Measurements from ENCODE around the gene FAM98A.

The FAM98A gene

GRCh38 chr2:33597026-33597425, 2.1 kb downstream of the FAM98A start:
- DNase-seq (ENCODE audit: low read depth), result no peak

GRCh38 chr2:33595385-33595784, 3.7 kb downstream of the FAM98A start:
- DNase-seq (ENCODE audit: low read depth), result no peak

GRCh38 chr2:33589444-33589843, 9.7 kb downstream of the FAM98A start:
- DNase-seq (ENCODE audit: low read depth), result no peak

- no peak for DNase-seq (ENCODE audit: low read depth)
Measured at GRCh38 chr2:33588232-33588631, 10.9 kb downstream of the FAM98A start.

GRCh38 chr2:33586766-33587165, 12.3 kb downstream of the FAM98A start:
- DNase-seq (ENCODE audit: low read depth), result no peak

GRCh38 chr2:33583194-33583938, 15.7 kb downstream of the FAM98A start:
- no peak for DNase-seq (ENCODE audit: low read depth)

- DNase-seq (ENCODE audit: low read depth), result no peak
Measured at GRCh38 chr2:33581872-33582271, 17.2 kb downstream of the FAM98A start.

GRCh38 chr2:33579227-33579626, 19.9 kb downstream of the FAM98A start:
- DNase-seq (ENCODE audit: low read depth), result no peak

- DNase-seq (ENCODE audit: low read depth), result no peak
Measured at GRCh38 chr2:33577668-33578067, 21.4 kb downstream of the FAM98A start.

GRCh38 chr2:33577084-33577483, 22.0 kb downstream of the FAM98A start:
- no peak for DNase-seq (ENCODE audit: low read depth)

GRCh38 chr2:33573657-33574056, 25.4 kb downstream of the FAM98A start:
- DNase-seq (ENCODE audit: low read depth), result no peak

GRCh38 chr2:33570681-33571080, 28.4 kb downstream of the FAM98A start:
- no peak for DNase-seq (ENCODE audit: low read depth)

GRCh38 chr2:33561872-33562271, 37.2 kb downstream of the FAM98A start:
- no peak for DNase-seq (ENCODE audit: low read depth)

- no peak for DNase-seq (ENCODE audit: low read depth)
Measured at GRCh38 chr2:33560017-33560416, 39.1 kb downstream of the FAM98A start.

- DNase-seq (ENCODE audit: low read depth), result no peak
Measured at GRCh38 chr2:33559328-33559727, 39.8 kb downstream of the FAM98A start.

GRCh38 chr2:33555681-33556080, 43.4 kb downstream of the FAM98A start:
- no peak for DNase-seq (ENCODE audit: low read depth)

- no peak for DNase-seq (ENCODE audit: low read depth)
Measured at GRCh38 chr2:33552758-33553461, 46.2 kb downstream of the FAM98A start.

- DNase-seq (ENCODE audit: low read depth), result no peak
Measured at GRCh38 chr2:33550206-33550605, 48.9 kb downstream of the FAM98A start.

GRCh38 chr2:33541243-33541642, 57.9 kb downstream of the FAM98A start:
- DNase-seq (ENCODE audit: low read depth), result no peak

GRCh38 chr2:33535421-33535820, 63.7 kb downstream of the FAM98A start:
- DNase-seq (ENCODE audit: low read depth), result no peak
